HepG2 (cell line): Measurements from ENCODE around the gene ACTN4. TPM values are rescaled to one million over a fixed set of nuclear protein-coding genes. Genes with fewer than 3 reads are reported as not detected.

Experiments
- ADNP ChIP-seq: sonication (generic); formaldehyde crosslinking; IDR thresholded peaks from 2 replicates; pipeline ENCODE4 v1.4.0; 2020; ENCODE audit warnings: missing genetic modification reagents
- CEBPB ChIP-seq: IDR thresholded peaks from 2 replicates; pipeline ENCODE4 v1.6.1; 2011; ENCODE audit warnings: low read depth, low read length, improper control_type of control experiment, borderline replicate concordance
- CEBPZ ChIP-seq: IDR thresholded peaks from 2 replicates; pipeline ENCODE4 v1.6.1; 2012; ENCODE audit warnings: low read length, improper control_type of control experiment
- CHCHD3 ChIP-seq: sonication (generic); formaldehyde crosslinking; IDR thresholded peaks from 2 replicates; pipeline ENCODE4 v1.8.0; 2022; ENCODE audit warnings: mild to moderate bottlenecking, missing genetic modification reagents, moderate library complexity
- GLMP ChIP-seq: sonication (generic); formaldehyde crosslinking; IDR thresholded peaks from 2 replicates; pipeline ENCODE4 v1.9.0; 2021; ENCODE audit warnings: missing genetic modification reagents, mild to moderate bottlenecking, borderline replicate concordance
- HNF1B ChIP-seq: sonication (generic); formaldehyde crosslinking; IDR thresholded peaks from 2 replicates; pipeline ENCODE4 v1.5.1; 2020; ENCODE audit warnings: mild to moderate bottlenecking, moderate library complexity, missing genetic modification reagents
- KLF13 ChIP-seq: sonication (generic); formaldehyde crosslinking; IDR thresholded peaks from 2 replicates; pipeline ENCODE4 v1.4.0; 2020; ENCODE audit warnings: mild to moderate bottlenecking, missing genetic modification reagents
- MAZ ChIP-seq, 2 experiments: sonication (generic) in 1 of 2; formaldehyde crosslinking in 1 of 2; IDR thresholded peaks; 2 replicates each; pipeline versions ENCODE4 v1.5.0 to v1.6.1; 2012 to 2020; ENCODE audit warnings: low read depth in 2 of 2, mild to moderate bottlenecking in 2 of 2, borderline replicate concordance in 1 of 2, improper control_type of control experiment in 1 of 2, low read length in 1 of 2, missing genetic modification reagents in 1 of 2, moderate library complexity in 1 of 2
- NCOA1 ChIP-seq: sonication (generic); formaldehyde crosslinking; IDR thresholded peaks from 2 replicates; pipeline ENCODE4 v1.9.0; 2021; ENCODE audit warnings: missing genetic modification reagents
- NFYB ChIP-seq: sonication (generic); formaldehyde crosslinking; IDR thresholded peaks from 2 replicates; pipeline ENCODE4 v1.4.0; 2020; ENCODE audit warnings: missing genetic modification reagents
- NRL ChIP-seq: sonication (generic); formaldehyde crosslinking; IDR thresholded peaks from 2 replicates; pipeline ENCODE4 v1.5.0; 2020; ENCODE audit warnings: missing genetic modification reagents, mild to moderate bottlenecking, moderate library complexity, borderline replicate concordance
- POLR2A ChIP-seq, 2 experiments: IDR thresholded peaks; 2 replicates each; pipeline ENCODE4 v1.6.1; 2011; ENCODE audit warnings: low read depth in 2 of 2, low read length in 2 of 2, mild to moderate bottlenecking in 1 of 2, moderate library complexity in 1 of 2; ENCODE audit not compliant: insufficient read depth in 1 of 2
- SETDB1 ChIP-seq: sonication (generic); formaldehyde crosslinking; IDR thresholded peaks from 2 replicates; pipeline ENCODE4 v1.5.1; 2020; ENCODE audit warnings: missing genetic modification reagents, mild to moderate bottlenecking, borderline replicate concordance
- SP140L ChIP-seq: sonication (generic); formaldehyde crosslinking; IDR thresholded peaks from 2 replicates; pipeline ENCODE4 v1.4.0; 2020; ENCODE audit warnings: missing genetic modification reagents, borderline replicate concordance
- ZNF224 ChIP-seq: sonication (generic); formaldehyde crosslinking; IDR thresholded peaks from 2 replicates; pipeline ENCODE4 v1.5.0; 2020; ENCODE audit warnings: mild to moderate bottlenecking, missing genetic modification reagents
- ZNF276 ChIP-seq: sonication (generic); formaldehyde crosslinking; IDR thresholded peaks from 2 replicates; pipeline ENCODE4 v1.4.0; 2020; ENCODE audit warnings: mild to moderate bottlenecking, low read depth, missing genetic modification reagents
- ZNF296 ChIP-seq: sonication (generic); formaldehyde crosslinking; conservative IDR thresholded peaks from 2 replicates; pipeline ENCODE4 v1.5.0; 2020; ENCODE audit warnings: mild to moderate bottlenecking, missing genetic modification reagents
- ZNF574 ChIP-seq: sonication (generic); formaldehyde crosslinking; IDR thresholded peaks from 2 replicates; pipeline ENCODE4 v1.4.0; 2020; ENCODE audit warnings: missing genetic modification reagents
- polyA plus RNA-seq, 8 experiments: library from polyadenylated mRNA; depleted of rRNA in 3 of 8; stranded (reverse) in 7 of 8; unstranded in 1 of 8; fragments of >200 nt; fragmentation: Illumina TruSeq in 4 of 8; extraction: Trizol in 4 of 8; gene quantifications; 2 replicates each; pipeline versions ENCODE4 v1.2.1 to v1.2.3, GENCODE V29; 2011 to 2016; ENCODE audit warnings: low read depth in 4 of 8, missing spikeins in 1 of 8, mixed read lengths in 1 of 8; ENCODE audit not compliant: insufficient read depth in 1 of 8
- total RNA-seq, 5 experiments: library from RNA; depleted of rRNA; stranded (reverse); fragments of >200 nt; fragmentation: Illumina TruSeq; extraction: Trizol; gene quantifications; 2 replicates each; pipeline ENCODE4 v1.2.3, GENCODE V29; 2016; ENCODE audit warnings: low read depth in 1 of 5

ACTN4 gene
- total and polyA plus RNA-seq, 2 of the 13 experiments (the other 11 are each of a cell fraction or from before 2014, with no cell fraction given) = 171 to 192 TPM

GRCh38 chr19:38701455-38702063, 54.1 kb downstream of the ACTN4 start (continued):
- TF ChIP-seq ZNF276 = no peak
- no peak for TF ChIP-seq ADNP (CRISPR knock-in tag)
- no peak for TF ChIP-seq SP140L (CRISPR knock-in tag)
- TF ChIP-seq NCOA1 (CRISPR knock-in tag) = no peak; the same call in 1 of the 2 replicates
- TF ChIP-seq POLR2A (IDR thresholded peaks at IDR 0.05; ENCODE audit: insufficient read depth in 1 of 2, low read depth in 2 of 2, low read length in 2 of 2) = peak; percentile 20 to 75; a peak in 2 of 4 replicates
- peak; percentile 51 for TF ChIP-seq HNF1B (CRISPR knock-in tag)
- TF ChIP-seq ZNF296 = peak; percentile 84; the same call in 1 of the 2 replicates
- TF ChIP-seq CEBPZ = no peak
- TF ChIP-seq GLMP (CRISPR knock-in tag) = no peak
- TF ChIP-seq SETDB1 (CRISPR knock-in tag) = no peak
- peak; percentile 48; the same call in 1 of the 2 replicates for TF ChIP-seq MAZ (IDR thresholded peaks at IDR 0.05; ENCODE audit: borderline replicate concordance, low read depth, low read length)
- TF ChIP-seq MAZ (CRISPR knock-in tag; IDR thresholded peaks at IDR 0.05; ENCODE audit: low read depth) = peak; percentile 56; the same call in 1 of the 2 replicates
- TF ChIP-seq ZNF224 = peak; percentile 87
- 0 out of 2 replicates have a peak, but pooled peaks have one; percentile 21 for TF ChIP-seq CEBPB
- peak; percentile 73; the same call in 1 of the 2 replicates for TF ChIP-seq ZNF574 (CRISPR knock-in tag)
- no peak for TF ChIP-seq CHCHD3
- no peak for TF ChIP-seq KLF13 (CRISPR knock-in tag)
- peak; percentile 90 for TF ChIP-seq NRL
- 0 out of 2 replicates have a peak, but pooled peaks have one; percentile 2 for TF ChIP-seq NFYB
